Type B pancreatic cell (in vitro differentiated cells): ENCODE results near the gene TMEM244. TPM values are rescaled to one million over a fixed set of nuclear protein-coding genes. Genes with fewer than 3 reads are reported as not detected.

Experiments used
- DNase-seq: peaks from one replicate; pipeline ENCODE4 v3.0.0; 2021; ENCODE audit warnings: mixed read lengths; ENCODE audit not compliant: unreplicated experiment; ENCODE audit errors: extremely low spot score
- H3K27ac Mint-ChIP-seq: 2 replicates; pipeline ENCODE4 v1.8.0; 2021; ENCODE audit warnings: mild to moderate bottlenecking, mixed read lengths
- H3K27me3 Mint-ChIP-seq: 2 replicates; pipeline ENCODE4 v1.8.0; 2021; ENCODE audit warnings: mixed read lengths
- H3K36me3 Mint-ChIP-seq: 2 replicates; pipeline ENCODE4 v1.8.0; 2021; ENCODE audit warnings: mixed read lengths
- H3K4me1 Mint-ChIP-seq: one replicate; pipeline ENCODE4 v1.8.0; 2021; ENCODE audit warnings: mixed read lengths; ENCODE audit not compliant: unreplicated experiment
- H3K4me3 Mint-ChIP-seq: 2 replicates; pipeline ENCODE4 v1.8.0; 2021; ENCODE audit warnings: mild to moderate bottlenecking, mixed read lengths
- H3K9me3 Mint-ChIP-seq: 2 replicates; pipeline ENCODE4 v1.8.0; 2021; ENCODE audit warnings: mixed read lengths
- CTCF ChIP-seq: fragments of 200-600 bp; sonication (generic); conservative IDR thresholded peaks from 2 replicates; pipeline ENCODE4 v1.5.0; 2021; ENCODE audit warnings: antibody characterized with exemption, mild to moderate bottlenecking
- total RNA-seq: library from RNA; stranded (reverse); gene quantifications from 2 replicates; pipeline ENCODE4 v1.2.1, GENCODE V29; 2021; ENCODE audit warnings: low replicate concordance

The TMEM244 gene
- total RNA-seq, 1 donor from 2014 or later, result not detected

- Mint-ChIP-seq H3K36me3 (no peaks in the 10 kb centered on the region), H3K27me3 (no peaks in the 10 kb centered on the region)
Observed at GRCh38 chr6:129832299-129832698, 28.8 kb downstream of the TMEM244 start.

GRCh38 chr6:129828229-129828628, 32.9 kb downstream of the TMEM244 start:
- Mint-ChIP-seq H3K4me1 (no peaks in the 10 kb centered on the region), H3K9me3 (no peaks in the 10 kb centered on the region), H3K27ac (no peak overlapping the region), H3K36me3 (no peaks in the 10 kb centered on the region), H3K27me3 (no peaks in the 10 kb centered on the region), H3K4me3 (no peak overlapping the region)
- no peak for DNase-seq
- no peak for TF ChIP-seq CTCF

More at GRCh38 chr6:129832299-129832698, 28.8 kb downstream of the TMEM244 start:
- Mint-ChIP-seq H3K9me3 (no peaks in the 10 kb centered on the region), H3K4me1 (no peaks in the 10 kb centered on the region), H3K4me3 (no peak overlapping the region), H3K27ac (no peak overlapping the region)
- DNase-seq, result no peak
- TF ChIP-seq CTCF, result no peak

GRCh38 chr6:129818251-129818650, 42.9 kb downstream of the TMEM244 start:
- H3K36me3 Mint-ChIP-seq, result no peaks in the 10 kb centered on the region
- H3K4me3 Mint-ChIP-seq, result no peak overlapping the region

GRCh38 chr6:129817821-129818220, 43.3 kb downstream of the TMEM244 start:
- no peak for TF ChIP-seq CTCF
- DNase-seq, result no peak
- Mint-ChIP-seq H3K27ac (no peak overlapping the region), H3K9me3 (no peaks in the 10 kb centered on the region), H3K4me3 (no peak overlapping the region), H3K36me3 (no peaks in the 10 kb centered on the region), H3K4me1 (no peaks in the 10 kb centered on the region), H3K27me3 (no peaks in the 10 kb centered on the region)

More at GRCh38 chr6:129818251-129818650, 42.9 kb downstream of the TMEM244 start:
- no peak for DNase-seq
- Mint-ChIP-seq H3K4me1 (no peaks in the 10 kb centered on the region), H3K27ac (no peak overlapping the region), H3K9me3 (no peaks in the 10 kb centered on the region), H3K27me3 (no peaks in the 10 kb centered on the region)
- no peak for TF ChIP-seq CTCF

- Mint-ChIP-seq H3K9me3 (no peaks in the 10 kb centered on the region), H3K4me1 (no peaks in the 10 kb centered on the region), H3K36me3 (no peaks in the 10 kb centered on the region), H3K27ac (no peak overlapping the region), H3K4me3 (no peak overlapping the region), H3K27me3 (no peaks in the 10 kb centered on the region)
- no peak for DNase-seq
- no peak for TF ChIP-seq CTCF
Observed at GRCh38 chr6:129817332-129817731, 43.8 kb downstream of the TMEM244 start.
